VCaP (cell line): ENCODE data around the gene IGSF11.

ENCODE experiments used
- H3K27ac ChIP-seq: fragments of 450-650 bp; 2 replicates; pipeline ENCODE4 v1.5.1; 2017
- TF ChIP-seq, protein P1 (sequence below): fragments of 450-650 bp; conservative IDR thresholded peaks from 2 replicates; pipeline ENCODE4 v1.5.1; 2017; ENCODE audit warnings: mild to moderate bottlenecking, moderate library complexity

The IGSF11 gene

DNA sequence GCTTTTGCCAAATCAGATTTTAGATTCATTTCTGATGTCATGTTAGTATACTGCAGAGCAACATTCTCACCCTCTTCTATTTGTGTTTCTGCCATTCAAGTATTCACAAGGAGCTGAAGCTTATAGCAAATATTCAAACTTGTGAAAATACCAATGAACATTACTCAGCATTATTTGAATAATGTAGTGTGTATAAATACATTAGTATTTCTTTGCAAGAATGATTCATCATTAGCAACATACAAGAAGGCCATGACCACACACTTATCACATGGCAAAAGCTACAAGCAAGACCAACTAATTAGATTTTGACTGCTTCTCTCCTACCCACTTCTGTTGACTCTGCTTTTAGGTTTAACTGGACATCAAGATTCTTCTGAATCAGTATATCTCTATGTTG lies 124.9 kb downstream of the IGSF11 start:
- no peak overlapping the region for H3K27ac ChIP-seq
- TF ChIP-seq, protein P1, sequence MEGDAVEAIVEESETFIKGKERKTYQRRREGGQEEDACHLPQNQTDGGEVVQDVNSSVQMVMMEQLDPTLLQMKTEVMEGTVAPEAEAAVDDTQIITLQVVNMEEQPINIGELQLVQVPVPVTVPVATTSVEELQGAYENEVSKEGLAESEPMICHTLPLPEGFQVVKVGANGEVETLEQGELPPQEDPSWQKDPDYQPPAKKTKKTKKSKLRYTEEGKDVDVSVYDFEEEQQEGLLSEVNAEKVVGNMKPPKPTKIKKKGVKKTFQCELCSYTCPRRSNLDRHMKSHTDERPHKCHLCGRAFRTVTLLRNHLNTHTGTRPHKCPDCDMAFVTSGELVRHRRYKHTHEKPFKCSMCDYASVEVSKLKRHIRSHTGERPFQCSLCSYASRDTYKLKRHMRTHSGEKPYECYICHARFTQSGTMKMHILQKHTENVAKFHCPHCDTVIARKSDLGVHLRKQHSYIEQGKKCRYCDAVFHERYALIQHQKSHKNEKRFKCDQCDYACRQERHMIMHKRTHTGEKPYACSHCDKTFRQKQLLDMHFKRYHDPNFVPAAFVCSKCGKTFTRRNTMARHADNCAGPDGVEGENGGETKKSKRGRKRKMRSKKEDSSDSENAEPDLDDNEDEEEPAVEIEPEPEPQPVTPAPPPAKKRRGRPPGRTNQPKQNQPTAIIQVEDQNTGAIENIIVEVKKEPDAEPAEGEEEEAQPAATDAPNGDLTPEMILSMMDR: no peak

DNA sequence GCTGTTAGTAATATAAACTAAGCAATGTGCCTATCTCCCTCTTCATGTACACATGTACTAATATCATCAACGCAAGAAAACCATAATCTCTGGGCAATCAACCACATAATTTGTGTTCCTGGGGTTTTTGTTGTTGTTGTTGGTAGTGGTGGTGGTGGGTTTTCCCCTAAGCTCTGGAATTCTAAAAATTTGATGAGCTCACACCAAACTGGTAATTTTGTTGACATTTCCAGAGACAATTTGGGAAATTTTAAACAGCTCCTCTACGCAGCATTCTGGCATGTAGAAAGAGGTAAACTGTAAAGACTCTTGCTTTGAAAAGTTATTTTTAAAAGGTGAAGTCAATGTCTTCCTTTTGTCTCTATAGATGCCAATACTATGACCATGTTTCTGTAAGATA lies 126.7 kb downstream of the IGSF11 start:
- TF ChIP-seq, protein P1: no peak
- no peak overlapping the region for H3K27ac ChIP-seq

DNA sequence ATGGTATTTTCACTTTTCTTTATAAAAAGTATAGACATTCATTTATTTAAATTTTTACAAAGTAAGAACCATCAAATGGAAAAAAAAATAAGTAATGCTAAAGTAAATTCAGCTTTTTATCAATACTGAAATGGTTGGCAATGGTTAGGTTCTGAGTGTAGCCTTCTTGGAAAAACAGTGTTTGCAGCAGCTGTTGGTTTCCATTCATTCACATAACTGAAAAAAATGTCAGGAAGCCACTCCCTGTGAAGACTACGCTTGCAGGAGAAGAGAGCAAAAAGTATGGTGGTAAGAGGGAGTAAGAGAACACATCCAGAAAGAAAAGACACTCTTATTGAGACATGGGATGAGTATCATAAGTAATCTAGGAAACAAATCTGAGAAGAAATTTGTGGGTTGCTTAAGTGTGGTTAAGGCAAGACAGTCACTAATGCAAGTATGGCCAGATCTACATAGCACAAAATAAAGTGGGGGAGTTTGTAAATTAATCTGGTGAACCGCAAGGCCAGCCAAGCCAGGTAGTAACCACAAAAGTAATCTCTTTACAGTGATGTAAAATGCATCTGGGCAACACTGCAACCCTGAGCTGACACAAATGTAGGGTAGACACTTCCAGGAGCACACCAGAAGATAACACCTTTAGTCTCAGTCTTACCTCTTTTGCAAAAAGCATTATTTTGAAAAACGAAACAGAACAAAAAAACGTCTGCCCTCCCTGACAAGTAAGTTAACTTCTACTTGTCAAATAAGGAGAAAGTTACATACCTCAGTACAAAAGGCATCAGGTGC lies 133.7 kb downstream of the IGSF11 start:
- H3K27ac ChIP-seq: no peak overlapping the region
- TF ChIP-seq, protein P1: no peak

DNA sequence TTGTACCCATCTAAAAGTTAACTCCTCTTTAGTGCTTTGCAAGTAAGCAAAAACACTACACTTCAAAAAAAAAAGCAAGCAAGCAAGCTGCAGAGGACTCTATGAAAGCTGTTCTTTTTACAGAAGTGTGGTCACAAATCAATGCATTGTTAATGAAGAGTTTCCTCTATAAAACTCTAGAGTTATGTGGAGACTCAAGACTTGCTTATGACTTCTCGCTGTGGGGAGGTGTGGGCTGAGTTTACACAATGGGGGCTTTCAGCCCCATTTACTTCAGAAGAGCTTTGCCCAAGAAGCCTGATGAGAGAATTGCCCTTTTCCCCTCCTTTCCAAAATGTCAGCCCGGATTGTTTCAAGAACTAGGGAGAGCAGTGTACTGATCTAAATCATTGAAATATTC lies 144.4 kb downstream of the IGSF11 start:
- TF ChIP-seq, protein P1: no peak
- no peak overlapping the region for H3K27ac ChIP-seq

DNA sequence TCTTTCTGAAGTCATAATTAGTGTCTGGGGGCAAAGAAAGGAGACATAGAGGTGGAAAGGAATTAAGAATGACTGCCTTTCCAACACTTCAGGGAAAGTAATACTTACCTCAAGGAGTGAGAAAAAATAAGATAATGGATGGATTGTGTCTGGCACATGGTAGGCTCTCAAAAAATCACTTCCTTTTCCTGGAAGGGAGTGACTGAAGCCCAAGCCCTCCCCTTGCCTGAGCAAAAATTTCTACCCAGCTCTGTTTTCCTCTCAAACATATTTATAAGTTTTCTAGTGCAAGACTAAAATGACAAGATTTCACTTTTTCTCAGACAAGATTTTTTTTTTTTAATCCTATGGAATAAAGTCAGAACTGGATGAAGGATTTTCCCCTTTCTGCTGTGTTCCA lies 145.0 kb downstream of the IGSF11 start:
- H3K27ac ChIP-seq: no peak overlapping the region
- TF ChIP-seq, protein P1: no peak

DNA sequence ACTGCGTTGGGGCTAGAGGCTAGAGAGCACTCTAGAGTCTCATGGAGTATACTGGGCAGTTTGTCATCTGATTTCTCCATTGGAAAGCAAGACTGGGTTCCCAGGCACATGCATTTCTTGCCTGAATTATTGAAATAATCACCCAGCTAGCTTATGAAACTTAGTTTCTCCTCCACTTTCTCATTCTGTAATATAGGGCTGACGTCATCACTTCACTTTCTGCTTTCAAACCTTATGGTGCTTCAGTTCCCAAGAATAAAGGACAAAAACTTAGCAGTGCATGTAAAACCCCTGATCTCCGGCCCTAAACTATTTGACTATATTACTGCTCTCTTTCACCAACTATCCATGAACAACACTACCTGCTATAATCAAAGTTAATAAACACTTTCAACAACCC lies 147.9 kb downstream of the IGSF11 start:
- no peak overlapping the region for H3K27ac ChIP-seq
- TF ChIP-seq, protein P1: no peak

DNA sequence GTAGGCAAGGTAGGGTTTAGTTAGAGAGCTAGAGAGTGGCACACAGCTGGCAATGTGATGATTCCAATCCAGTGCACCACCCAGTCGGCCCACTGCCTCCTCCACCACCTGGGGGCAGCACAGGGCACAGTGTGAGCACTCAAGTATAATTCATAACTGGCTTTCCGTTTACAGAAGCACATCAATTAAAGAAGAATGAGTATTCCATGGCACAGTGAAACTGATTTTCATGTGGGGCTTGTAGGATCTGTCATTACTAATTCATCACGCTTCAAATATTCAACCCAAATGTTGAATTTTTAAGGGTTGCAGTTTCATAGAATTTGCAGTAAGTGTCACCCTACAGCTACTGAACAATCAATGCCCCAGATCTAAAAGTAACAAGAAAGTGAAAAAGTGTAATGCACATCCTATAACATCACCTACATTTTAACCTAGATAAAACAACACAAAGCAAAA lies 149.9 kb downstream of the IGSF11 start:
- TF ChIP-seq, protein P1: peak; percentile 94
- no peak overlapping the region for H3K27ac ChIP-seq
